GM21528 (cell line): Measurements from ENCODE around the gene PRKCH.
A peak's percentile ranks its signal among the peaks of the same experiment; 100 is the strongest.

Experiments
- ATAC-seq: cut with Tn5 transposase; IDR thresholded peaks from one replicate; pipeline ENCODE4 v1.9.1; 2021; ENCODE audit warnings: mild to moderate bottlenecking, moderate library complexity; ENCODE audit not compliant: unreplicated experiment, low FRiP score

Gene PRKCH

DNA sequence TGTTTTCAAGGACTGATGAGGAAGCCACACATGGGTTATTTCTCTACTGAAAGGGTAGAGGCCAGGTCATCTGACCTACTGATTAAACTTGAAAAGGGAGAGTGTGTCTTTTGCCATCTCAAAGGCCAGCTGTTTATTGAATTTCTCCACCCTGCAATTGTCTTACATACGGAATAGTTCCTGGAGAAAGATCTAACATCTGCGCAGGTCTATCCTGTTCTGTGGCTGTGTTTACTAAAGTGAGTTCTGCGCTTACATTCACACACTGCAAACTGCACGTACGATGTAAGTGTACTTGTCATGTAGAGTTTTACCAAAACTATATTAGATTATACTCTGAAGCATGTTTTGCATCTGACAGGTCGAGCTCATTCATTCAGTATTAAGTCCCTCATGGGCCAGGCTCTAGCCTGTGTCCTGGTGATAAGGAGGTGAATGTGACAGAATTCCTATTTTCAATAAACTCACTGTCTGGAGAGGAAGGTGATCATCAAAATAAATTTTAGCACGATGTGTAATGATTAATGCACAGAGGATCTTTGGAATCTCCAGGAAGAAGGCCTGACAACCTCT lies 96.6 kb downstream of the PRKCH start:
- no peak for ATAC-seq

DNA sequence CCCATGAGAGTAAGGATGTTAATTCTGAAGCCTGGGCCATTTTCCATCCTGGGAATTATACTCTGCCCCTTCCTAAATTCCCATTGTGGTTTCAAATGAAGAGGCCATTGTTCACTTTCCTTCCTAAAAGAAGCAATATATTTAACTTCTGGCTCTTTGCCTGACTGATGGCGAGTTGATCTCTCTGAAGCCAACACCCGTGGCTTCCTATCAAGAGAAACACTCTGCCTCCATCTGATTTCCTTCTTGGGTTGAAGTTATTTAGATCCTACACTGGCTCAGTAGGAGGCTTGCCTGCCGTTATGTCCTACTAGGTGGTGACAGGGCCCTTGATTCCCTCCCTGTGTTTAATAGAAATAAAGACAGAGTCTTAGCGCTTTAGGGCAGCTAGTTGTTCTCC lies 97.4 kb downstream of the PRKCH start:
- ATAC-seq, result no peak

DNA sequence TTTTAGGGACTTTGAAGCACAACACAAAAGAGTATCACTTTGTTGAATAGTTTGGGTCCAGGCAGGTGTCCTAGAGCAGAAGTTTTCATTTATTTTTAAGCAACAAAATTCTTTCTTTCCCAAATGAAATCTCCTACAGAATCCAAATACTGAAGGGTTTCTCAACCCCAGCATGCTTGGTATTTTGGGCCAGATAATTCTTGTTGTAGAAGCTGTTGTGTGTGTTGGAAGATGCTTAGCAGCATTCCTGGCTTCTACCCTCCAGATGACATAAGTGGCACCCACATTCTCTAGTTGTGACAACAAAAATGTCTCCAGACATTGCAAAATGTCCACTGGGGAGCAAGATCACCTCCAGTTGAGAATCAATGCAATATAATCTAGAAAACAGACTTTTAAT lies 97.8 kb downstream of the PRKCH start:
- ATAC-seq, result no peak

DNA sequence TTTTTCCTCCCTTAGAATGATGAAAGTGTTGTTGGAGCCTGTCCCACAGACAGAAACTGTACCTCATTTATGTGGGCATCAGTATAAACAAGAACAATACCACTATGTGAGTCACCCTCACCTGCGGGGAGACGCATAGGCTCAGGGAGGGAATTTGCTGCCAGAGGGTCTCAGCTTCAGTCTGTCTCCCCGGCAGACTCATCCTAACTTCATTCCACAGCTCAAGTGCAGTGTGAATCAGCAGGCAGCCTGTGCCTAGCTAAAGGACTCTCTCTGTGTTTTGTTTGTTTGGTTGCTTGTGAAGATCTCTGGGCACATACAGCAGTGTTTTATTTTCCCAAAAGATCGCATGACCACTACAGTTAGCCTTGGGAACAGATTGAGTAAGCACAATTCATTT lies 98.9 kb downstream of the PRKCH start:
- no peak for ATAC-seq

DNA sequence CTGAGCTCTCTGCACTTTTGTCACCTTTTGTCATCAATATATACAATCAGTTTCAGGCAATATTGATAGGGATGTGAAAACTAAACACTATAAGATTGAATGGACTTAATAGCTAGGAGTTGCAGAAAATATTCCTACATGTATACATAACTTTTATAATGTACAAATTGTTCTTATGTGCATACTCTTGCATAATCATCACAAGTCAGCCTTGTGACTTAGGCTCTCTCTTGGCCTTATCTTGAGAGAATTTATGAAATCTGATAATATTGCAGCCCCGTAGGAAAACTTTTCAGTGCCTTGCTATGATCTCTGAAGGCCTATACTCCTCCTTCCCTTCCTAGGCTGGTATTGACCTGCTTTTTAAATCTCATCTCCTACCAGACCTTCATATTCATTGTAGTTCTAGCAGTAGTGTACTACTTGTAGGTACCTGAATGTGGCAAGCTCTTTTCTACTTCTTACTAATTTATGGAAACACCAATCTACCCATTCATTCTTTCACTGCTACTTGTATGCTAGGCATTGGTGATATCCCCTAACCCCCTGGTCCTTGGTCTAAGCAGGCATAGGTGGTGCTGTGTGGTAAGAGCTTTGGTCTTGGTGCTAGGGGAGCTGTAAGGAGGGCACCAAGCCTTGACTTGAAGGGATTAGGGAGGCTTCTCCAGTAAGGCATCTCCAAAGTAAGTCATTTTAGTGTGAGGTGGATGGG lies 100.0 kb downstream of the PRKCH start:
- no peak for ATAC-seq

DNA sequence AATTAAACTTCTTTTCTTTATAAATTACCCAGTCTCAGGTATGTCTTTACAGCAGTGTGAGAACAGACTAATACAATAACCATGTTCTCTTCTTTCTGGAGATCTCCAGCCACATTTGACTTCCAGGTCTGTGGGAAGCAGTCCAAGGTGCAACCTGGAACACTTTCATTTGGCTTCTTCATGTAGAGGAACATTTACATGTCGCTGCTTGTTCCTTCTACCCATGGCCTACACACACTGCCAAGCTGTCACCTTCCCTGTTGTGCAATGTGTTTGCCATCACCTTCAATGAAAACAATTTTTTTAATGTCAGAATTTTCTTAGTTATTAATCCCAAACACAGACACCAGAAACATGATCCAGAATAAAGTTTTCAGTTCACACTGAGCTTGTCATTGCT lies 104.7 kb downstream of the PRKCH start:
- no peak for ATAC-seq

DNA sequence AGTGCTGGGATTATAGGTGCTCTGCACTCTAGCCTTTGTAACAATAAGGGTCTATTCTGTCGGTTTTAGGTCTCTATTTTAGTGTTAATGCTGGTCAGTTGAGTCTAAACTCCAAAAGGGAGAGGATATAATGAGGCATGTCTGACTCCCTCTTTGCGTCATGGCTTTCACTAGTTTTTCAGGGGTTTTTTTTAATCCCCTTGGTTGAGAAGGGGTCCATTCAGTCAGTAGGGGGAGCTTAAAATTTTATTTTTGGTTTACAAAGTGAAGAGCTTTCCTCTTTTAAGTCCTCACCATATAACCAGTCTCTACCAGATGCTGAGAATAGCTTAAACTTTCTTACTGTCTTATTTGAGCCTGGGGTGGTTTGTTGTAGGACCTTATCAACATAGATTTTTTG lies 106.9 kb downstream of the PRKCH start:
- ATAC-seq, result no peak

DNA sequence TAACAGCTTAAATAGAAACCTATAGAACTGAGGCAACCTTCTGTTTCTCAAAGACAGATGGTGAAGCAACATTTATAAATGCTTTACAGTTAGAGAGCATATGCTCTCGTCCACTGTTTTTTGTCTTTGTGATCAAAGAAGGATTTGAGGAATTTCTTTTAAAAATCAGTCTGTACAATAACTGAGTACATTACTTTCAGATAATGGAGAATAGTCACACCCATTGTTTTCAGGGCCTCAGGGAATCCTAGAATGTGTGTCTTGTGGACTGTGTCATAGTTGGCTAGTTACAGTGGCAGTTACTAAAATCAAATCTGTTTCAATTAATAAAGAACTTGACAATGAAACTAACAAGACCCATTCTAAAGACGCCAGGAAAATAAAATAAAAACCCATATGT lies 107.9 kb downstream of the PRKCH start:
- no peak for ATAC-seq

DNA sequence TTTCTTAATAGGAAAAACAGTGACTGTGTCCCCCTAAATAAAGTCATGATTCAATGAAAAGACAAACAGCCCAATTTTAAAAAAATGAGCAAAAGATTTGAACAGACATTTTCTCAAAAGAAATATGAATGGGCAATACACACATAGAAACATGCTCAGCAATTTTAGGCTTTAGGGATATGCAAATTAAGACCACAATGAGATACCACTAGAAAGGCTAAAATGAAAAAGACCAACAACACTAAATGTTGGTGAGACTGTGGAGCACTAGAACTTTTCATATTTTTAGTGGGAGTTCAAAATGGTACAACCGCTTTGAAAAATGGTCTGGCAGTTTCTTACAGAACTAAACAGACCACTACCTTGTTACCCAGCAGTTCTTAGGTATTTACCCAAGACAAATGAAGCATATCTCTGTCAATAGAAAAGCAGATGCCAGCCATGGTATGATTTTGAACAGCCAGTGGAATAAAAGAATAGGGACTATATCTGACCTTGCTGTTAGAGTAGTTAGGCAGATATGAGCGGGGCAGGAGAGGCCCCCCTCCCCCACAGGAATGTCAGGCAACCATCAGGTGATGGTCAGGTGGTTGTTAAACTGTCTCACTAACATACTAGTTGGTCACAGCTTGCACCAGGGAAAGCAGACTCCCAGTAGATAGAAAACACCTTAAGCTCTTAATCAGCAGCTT lies 108.8 kb downstream of the PRKCH start:
- ATAC-seq, result no peak

DNA sequence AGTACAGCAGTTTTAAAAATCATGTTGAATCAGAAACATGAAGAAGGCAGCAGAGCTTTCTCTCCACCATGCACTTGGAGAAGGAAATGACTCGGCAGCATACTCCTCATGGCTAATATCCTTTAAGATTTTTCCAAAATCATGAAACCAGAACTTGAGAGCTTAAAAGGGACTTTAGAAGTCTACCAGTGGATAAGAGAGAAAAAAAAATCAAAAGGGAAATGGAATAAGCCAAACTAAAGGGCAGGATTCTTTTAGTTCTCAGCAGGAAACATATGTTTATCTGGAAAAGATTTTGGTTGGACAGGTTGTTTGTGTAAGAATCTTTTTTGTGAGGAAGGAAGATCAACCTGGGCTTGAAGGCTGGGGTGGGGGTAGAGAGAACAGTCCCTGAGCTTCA lies 111.8 kb downstream of the PRKCH start:
- ATAC-seq, result no peak

DNA sequence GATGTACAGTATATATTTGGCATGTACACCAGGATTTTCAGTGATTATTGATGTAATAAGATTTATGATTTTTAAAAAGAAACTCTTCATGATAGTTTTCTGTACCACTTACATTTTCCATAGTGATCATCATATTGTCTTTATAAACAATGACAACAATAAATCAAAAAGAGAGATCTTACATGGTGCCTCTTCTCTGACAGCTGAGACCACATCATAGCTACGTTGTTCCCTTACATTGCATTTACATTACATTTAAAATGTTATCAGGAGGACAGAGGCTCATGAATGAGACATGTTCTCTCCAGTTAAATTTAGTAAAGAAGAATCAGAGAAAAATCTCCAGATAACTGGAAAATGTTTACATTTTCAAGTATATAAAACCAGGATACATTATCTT lies 112.4 kb downstream of the PRKCH start:
- ATAC-seq, result no peak

DNA sequence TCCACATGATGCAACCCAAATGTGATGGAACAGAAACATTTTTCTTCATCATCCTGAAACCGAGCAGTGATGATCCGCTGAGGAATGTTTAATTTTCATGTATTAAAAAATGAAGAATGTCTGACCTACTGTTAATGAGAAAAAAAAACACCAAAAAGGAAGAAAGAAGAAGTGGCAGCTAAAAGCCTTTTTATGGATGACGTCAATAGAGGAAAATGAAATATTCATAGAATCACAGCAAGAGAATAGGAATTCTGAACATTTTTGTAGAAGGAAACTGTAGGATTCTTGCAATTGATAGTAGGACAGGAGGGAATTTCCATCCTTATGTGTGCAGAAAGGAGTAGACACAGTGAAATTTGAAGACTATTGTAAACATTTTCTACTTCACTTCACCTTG lies 112.9 kb downstream of the PRKCH start:
- ATAC-seq, result no peak

DNA sequence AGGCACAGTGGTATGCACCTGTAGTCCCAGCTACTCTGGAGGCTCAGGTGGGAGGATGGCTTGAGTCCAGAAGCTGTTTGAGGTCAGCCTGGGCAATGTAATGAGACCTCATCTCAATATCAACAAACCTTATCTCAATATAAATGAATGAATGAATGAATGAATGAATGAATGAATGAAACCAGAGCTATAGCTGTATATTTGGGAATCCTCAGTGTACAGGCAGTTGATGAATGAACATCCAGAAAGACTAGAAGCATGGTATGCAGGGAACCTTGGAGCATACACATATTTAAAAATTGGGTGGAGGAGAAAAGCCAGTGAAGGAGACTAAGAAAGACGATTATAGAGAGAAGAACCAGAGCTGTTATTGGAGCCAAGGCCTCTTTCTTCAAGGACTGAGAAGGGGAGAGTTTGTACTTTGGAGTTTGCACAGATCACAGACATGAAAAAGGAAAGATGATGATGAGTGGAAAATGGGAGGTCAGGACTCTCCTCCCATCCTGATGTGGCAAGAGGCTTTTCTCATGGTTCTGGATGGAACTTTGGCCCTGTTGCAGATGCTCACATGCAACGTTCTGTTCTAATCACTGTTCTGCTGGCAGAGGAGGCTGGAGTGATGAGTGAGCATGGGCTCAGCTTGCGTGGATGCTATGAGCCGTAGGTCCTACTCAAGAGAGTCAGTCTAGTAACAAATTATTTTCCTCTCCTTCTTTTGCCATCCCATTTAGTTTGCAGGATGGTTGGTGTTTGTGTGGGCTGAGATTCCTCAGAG lies 114.4 kb downstream of the PRKCH start:
- no peak for ATAC-seq

DNA sequence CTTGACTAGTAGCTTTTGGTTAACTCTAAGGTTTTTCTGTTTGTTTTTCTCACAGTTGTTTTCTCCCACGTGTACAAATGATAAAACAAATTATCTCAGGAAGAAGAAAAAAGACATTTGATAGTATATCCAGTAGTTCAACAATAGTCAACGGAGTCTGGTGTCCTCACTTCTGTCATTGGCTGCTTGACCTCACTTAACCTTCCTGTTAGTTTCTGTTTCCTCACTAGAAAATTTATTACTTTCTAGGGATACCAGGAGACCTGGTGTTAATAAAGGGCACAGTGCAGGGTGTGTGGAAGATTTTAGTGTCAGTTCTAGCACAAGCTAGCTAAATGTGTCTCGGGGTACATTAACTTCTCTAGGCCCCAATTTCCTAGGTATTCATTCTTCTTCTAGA lies 116.0 kb downstream of the PRKCH start:
- no peak for ATAC-seq

DNA sequence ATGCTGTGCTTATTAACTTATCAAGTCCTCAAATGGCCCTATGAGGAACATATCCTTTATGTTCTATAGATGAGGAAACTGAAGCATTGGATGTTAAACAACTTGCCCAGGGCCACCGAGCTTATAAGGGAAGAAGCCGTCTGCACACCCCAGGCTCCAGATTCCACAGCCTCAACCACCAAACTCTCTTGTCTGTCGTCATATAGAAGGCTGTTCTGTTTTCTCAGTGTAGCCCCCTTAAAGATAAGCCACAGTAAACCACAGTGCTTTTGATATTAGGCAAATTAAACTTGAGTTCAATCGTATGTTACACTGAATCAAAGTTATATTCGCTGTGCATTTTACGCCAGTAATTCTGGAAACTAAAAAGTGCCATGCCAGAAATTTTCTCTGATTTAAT lies 116.7 kb downstream of the PRKCH start:
- ATAC-seq, result no peak

DNA sequence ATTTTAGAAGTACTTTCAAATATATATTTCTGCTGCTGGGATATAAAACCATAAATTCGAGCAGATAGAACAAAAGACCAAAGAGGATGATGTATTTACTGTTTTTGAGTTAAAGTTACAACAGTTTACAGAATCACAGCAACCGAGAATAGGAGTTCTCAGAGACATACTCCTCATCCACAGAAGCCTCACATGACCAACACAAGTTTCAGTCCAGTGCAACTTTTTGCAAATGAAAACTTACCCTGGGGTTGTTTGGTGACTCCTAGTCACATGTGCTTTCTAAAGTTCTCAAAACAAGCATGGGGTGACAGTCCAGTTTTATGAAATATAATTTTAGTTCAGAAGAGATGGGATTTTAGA lies 117.1 kb downstream of the PRKCH start:
- ATAC-seq, result no peak

DNA sequence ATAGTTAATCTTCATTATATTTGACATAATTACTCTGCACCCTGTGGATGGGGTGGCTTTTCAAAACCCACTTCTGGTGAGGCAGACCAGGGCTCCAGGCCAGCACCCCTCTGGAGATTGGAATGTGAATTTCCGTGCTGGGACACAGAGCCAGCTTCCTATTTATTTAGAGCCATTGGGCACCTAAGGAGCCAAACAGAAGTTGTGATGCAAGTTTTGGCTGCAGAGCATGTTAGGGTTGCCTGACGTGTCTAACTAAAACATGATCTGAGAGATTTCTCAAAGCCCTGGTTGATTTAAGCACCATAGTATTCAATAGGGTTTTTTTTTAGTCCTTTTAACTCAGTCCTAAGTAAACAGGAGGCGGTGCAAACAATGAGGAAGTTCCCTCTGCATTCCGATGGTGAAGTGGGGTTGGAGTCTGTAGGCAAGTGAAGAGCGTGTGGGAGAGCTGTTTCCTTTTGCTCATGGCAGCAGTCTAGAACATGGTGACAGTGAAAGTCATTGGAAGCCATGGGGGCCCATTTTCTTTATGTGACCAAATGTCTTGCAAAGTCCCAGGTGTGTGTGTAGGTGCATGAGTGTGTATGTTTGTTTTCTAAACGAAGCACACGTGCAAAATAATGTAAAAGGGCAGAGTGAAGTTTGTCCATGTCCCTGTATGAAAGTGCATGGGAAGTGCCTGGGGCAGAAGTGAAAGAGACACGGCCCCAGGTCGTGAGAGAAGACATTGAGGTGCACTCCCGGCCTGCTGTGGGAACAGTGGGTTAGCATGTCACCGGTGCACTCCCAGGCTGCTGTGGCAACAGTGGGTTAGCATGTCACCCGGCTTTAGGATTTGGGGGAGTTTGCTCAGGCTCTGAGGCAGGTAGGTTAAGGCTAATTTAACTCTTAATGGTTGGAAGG lies 117.7 kb downstream of the PRKCH start:
- no peak for ATAC-seq

DNA sequence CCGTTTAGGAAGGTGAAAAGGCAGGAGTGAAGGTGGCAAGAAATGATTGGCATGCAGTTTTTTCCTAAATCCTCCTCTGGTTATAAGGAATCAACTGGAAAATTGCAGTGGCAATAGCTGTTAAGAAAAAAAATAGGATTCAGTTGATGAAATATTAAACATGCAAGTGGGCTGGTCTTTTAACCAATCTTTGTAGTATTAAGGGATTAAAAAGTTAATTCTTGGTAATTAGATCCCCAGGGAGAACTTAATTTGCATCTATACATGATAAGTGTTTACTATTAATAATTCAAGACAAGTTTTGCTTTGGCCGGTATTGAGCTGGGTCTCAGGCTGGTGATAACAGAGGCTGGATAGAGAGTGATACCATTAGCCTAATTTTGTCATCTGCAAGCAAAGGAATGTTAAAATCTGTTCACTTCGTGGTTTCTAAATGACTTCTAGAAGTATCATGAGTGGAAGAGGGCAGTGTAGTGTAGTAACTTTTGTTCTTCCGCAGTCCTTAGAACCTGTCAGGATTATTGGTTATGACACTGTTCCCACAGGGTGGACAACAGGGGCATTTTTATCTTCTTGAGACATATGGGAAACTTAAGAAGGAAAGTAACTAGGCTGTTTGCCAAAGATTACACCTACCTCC lies 118.5 kb downstream of the PRKCH start:
- ATAC-seq, result no peak

DNA sequence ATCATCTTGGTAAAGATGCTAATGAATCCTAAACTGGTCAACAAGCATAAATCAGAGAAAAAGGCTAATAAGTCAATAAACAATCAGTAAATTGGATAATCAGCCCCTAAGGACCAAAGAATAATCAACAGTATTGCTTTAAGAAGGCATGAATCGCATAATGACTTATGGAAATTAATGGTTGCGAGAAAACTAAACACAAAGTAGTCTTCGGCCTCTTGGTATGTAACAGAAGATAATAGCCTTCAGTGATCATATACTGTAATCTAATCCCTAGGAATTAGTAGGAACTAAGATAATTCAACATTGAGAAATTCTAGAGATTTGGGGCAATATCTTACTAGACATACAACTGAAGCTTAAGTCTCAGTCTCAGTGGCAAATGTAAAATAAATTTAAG lies 122.1 kb downstream of the PRKCH start:
- no peak for ATAC-seq

DNA sequence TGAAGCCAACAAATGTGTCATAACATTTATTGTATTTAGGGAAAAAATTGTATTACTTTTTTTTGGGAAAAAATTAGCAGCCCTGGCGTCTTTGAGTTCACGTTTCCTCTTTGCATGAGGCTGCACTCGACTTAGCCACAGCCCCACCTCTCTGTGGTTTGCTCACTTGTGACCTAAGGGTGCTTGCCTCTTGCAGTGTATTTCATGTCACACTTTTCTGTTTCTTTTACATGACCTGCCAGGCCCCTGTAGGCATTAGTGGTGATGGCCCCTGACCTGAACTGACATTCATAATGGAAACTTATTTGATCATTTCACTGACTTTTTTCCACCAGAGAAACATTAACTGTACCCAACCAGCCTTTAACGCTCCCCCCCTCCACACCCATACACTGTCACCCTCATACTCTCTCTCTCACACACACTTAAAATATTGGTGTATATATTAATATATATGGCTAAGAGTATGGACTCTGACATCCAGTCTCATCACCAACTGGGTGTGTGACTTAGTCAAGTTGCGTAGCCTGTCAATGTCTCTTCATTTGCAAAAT lies 122.9 kb downstream of the PRKCH start:
- peak; percentile 95 for ATAC-seq
